HEK293T (cell line): ENCODE measurements around the gene PYHIN1.

ENCODE experiments used
- CTCF ChIA-PET: fragments of 350-600 bp; formaldehyde crosslinking; extraction: SDS; loops from one replicate; lab custom pipeline; 2021; ENCODE audit warnings: antibody characterized with exemption, inconsistent platforms; lab: Yijun Ruan, JAX
- POLR2A ChIA-PET: fragments of 350-600 bp; formaldehyde crosslinking; extraction: SDS; loops from one replicate; lab custom pipeline; 2020; ENCODE audit warnings: antibody characterized with exemption, inconsistent platforms; lab: Yijun Ruan, JAX
- DNase-seq: peaks from one replicate; pipeline ENCODE4 v3.0.0; 2012; ENCODE audit warnings: mixed read lengths; ENCODE audit errors: extremely low spot score
- ARNT ChIP-seq: fragments of 450-650 bp; IDR thresholded peaks from 2 replicates; pipeline ENCODE4 v1.6.1; 2017; ENCODE audit warnings: mild to moderate bottlenecking
- BHLHE40 ChIP-seq: fragments of 450-650 bp; IDR thresholded peaks from 2 replicates; pipeline ENCODE4 v1.6.1; 2016; ENCODE audit warnings: mild to moderate bottlenecking, moderate library complexity, borderline replicate concordance
- CTBP1 ChIP-seq: fragments of 450-650 bp; IDR thresholded peaks from 2 replicates; pipeline ENCODE4 v1.6.1; 2016; ENCODE audit warnings: borderline replicate concordance
- ELF4 ChIP-seq: fragments of 450-650 bp; IDR thresholded peaks from 2 replicates; pipeline ENCODE4 v1.6.1; 2017; ENCODE audit warnings: antibody characterized with exemption
- FOXA1 ChIP-seq: fragments of 450-650 bp; IDR thresholded peaks from 2 replicates; pipeline ENCODE4 v1.6.1; 2016; ENCODE audit warnings: mild to moderate bottlenecking
- FOXK2 ChIP-seq: fragments of 450-650 bp; IDR thresholded peaks from 2 replicates; pipeline ENCODE4 v1.6.1; 2016; ENCODE audit warnings: mild to moderate bottlenecking
- FOXM1 ChIP-seq: fragments of 450-650 bp; IDR thresholded peaks from 2 replicates; pipeline ENCODE4 v1.6.1; 2017; ENCODE audit warnings: mild to moderate bottlenecking, borderline replicate concordance
- HDGF ChIP-seq: fragments of 450-650 bp; IDR thresholded peaks from 2 replicates; pipeline ENCODE4 v1.6.1; 2017; ENCODE audit warnings: antibody characterized with exemption, borderline replicate concordance
- L3MBTL2 ChIP-seq: fragments of 450-650 bp; conservative IDR thresholded peaks from 2 replicates; pipeline ENCODE4 v1.6.1; 2016; ENCODE audit warnings: mild to moderate bottlenecking
- LEF1 ChIP-seq: fragments of 450-650 bp; IDR thresholded peaks from 2 replicates; pipeline ENCODE4 v1.6.1; 2017; ENCODE audit warnings: mild to moderate bottlenecking, borderline replicate concordance
- NFRKB ChIP-seq: fragments of 450-650 bp; IDR thresholded peaks from 2 replicates; pipeline ENCODE4 v1.6.1; 2016; ENCODE audit warnings: mild to moderate bottlenecking, moderate library complexity
- SP1 ChIP-seq: fragments of 450-650 bp; IDR thresholded peaks from 2 replicates; pipeline ENCODE4 v1.6.1; 2017
- SUZ12 ChIP-seq: fragments of 450-650 bp; IDR thresholded peaks from 2 replicates; pipeline ENCODE4 v1.6.1; 2016; ENCODE audit warnings: mild to moderate bottlenecking
- TARDBP ChIP-seq: fragments of 450-650 bp; IDR thresholded peaks from 2 replicates; pipeline ENCODE4 v1.6.1; 2016
- ZNF384 ChIP-seq: fragments of 450-650 bp; IDR thresholded peaks from 2 replicates; pipeline ENCODE4 v1.6.1; 2016
- TF ChIP-seq, protein P1 (sequence below): fragments of 450-650 bp; IDR thresholded peaks from 2 replicates; pipeline ENCODE4 v1.6.1; 2016

The PYHIN1 gene

DNA sequence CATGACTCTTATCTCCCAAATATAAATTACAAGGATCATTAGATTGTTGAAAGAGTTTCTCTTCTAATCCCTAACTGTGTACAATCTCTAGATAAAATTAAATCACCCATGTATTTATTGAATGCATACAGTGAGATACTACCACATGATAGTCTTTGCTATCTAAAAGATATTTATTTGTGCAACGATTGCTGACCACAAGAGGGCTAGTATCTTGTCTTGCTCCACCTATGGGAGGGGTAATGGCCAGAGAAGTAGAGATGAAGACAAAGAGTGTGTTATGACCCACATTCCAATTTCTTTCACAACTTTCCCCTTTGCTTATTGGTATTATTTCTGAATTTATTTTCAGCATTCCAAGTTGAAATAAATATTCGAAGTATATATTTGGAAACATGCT is 13.7 kb downstream of the PYHIN1 start:
- CTCF ChIA-PET: no interaction called here
- no peak for DNase-seq

DNA sequence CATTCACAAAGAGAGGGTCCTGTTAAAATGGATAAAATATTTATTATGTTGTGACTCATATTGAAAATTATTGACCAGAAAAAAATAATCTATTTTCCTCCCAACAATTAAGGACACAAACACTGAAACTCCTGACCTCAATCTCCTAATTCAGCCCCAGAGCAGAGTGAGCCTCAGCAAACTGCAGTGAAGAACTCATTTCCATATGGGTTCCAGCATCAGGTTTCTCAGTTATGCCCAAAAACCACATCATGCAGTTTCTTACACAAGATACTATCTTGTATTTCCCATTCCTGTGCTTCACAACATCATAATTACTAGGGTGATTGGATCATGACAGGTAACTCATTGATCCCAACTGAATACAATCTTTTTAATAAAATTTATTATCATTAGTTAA is 15.4 kb downstream of the PYHIN1 start:
- TF ChIP-seq NFRKB (no peak), HDGF (no peak), CTBP1 (no peak), SP1 (no peak), ELF4 (no peak), LEF1 (no peak), FOXM1 (no peak)
- TF ChIP-seq, protein P1, sequence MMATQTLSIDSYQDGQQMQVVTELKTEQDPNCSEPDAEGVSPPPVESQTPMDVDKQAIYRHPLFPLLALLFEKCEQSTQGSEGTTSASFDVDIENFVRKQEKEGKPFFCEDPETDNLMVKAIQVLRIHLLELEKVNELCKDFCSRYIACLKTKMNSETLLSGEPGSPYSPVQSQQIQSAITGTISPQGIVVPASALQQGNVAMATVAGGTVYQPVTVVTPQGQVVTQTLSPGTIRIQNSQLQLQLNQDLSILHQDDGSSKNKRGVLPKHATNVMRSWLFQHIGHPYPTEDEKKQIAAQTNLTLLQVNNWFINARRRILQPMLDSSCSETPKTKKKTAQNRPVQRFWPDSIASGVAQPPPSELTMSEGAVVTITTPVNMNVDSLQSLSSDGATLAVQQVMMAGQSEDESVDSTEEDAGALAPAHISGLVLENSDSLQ: no peak
- CTCF ChIA-PET: no interaction called here
- no peak for DNase-seq
- POLR2A ChIA-PET: no interaction called here

More for the DNA sequence above, 13.7 kb downstream of the PYHIN1 start:
- TF ChIP-seq, protein P1: no peak
- TF ChIP-seq LEF1 (no peak), FOXK2 (no peak), CTBP1 (no peak), HDGF (no peak)
- POLR2A ChIA-PET: no interaction called here

DNA sequence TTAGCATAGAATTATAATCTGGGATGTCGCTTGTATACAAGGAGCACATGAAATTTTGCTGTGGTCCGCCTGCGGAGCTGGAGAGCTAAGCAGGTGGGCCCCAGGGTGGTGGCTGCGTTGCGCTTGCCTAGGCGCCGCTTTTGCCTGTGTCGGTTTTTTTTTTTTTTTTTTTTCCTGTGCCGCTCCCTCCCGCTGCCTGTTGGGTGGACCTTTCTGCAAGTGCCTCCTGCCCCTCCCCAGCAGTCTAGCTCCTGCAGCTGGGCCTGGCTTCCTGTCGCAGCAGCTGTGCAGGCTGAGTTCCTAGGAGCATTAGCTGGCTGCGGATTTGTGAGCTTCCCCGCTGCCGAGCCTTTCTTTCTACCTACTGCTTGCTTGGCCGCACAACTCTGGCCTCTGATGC is 20.6 kb downstream of the PYHIN1 start:
- TF ChIP-seq LEF1: no peak
- TF ChIP-seq, protein P1: no peak
- no peak for TF ChIP-seq TARDBP
- TF ChIP-seq L3MBTL2: no peak
- TF ChIP-seq FOXM1: no peak
- no peak for TF ChIP-seq NFRKB
- TF ChIP-seq ELF4: no peak
- TF ChIP-seq ZNF384: no peak
- ChIA-PET POLR2A (no interaction called here), CTCF (no interaction called here)
- no peak for DNase-seq

DNA sequence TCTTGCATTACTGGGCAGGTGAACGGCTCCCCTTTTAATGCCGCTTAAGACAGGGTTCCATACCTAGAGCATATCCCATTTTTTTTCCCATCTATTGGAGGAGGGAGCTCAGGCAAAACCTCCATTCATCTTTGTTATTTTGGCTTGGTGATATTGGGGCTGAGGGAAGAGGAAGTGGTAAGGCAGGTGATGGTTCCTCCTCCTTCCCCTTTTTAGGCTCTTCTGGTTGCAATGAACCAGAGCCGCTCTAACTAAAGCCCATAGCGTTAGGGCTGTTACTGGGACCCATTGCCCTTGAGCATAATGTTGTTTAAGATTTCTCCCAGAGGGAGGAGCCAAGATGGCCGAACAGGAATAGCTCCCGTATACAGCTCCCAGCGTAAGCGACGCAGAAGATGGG is 21.1 kb downstream of the PYHIN1 start:
- ChIA-PET CTCF (no interaction called here), POLR2A (no interaction called here)
- DNase-seq: no peak
- TF ChIP-seq NFRKB (no peak), HDGF (no peak), FOXA1 (no peak), LEF1 (no peak), SP1 (no peak), ELF4 (no peak), L3MBTL2 (no peak), ARNT (no peak), FOXK2 (no peak), BHLHE40 (no peak), CTBP1 (no peak), TARDBP (no peak), ZNF384 (no peak), FOXM1 (no peak), SUZ12 (no peak)
- TF ChIP-seq, protein P1: no peak

DNA sequence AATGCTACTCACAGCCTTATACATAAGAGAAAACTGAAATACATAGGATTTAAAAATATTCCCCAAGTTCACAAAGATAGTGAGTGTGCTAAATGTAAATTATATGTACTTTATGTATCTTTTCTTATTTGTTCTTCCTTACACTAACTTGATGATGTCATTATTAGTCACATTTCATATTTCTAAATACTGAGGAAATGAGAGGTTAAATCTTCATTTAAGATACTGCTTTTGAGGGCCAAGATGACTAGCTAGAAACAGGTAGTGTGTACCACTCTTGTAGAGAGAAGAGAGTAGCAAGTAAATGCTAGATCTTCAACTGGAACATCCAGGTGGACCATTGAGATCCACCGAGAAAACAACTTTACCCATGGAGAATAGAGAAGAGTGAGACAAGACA is 29.8 kb downstream of the PYHIN1 start:
- no peak for TF ChIP-seq FOXA1
- CTCF ChIA-PET: no interaction called here
- DNase-seq: no peak
- POLR2A ChIA-PET: no interaction called here

DNA sequence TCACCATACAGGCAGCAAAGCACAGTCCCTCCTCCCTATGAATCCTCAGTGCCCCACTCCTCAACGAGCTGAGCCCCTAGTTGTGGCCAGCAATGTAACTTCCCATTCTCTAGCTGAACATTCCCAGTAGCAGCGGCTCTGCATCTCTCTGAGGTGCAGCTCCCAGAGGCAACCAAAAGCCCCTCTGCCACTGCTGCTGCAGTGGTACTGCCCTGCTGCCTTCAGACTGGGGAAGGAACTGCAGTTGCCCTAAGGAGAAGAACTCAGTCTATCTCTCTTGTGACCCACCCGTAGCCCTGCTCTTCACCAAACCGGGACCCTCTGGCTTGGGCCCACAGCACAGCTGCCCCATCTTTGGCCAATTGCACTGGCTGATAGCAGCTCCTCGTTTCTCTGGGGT is 31.6 kb downstream of the PYHIN1 start:
- no peak for DNase-seq
- CTCF ChIA-PET: no interaction called here
- POLR2A ChIA-PET: no interaction called here
- no peak for TF ChIP-seq NFRKB
- no peak for TF ChIP-seq HDGF
- TF ChIP-seq ZNF384: no peak
- no peak for TF ChIP-seq BHLHE40
- TF ChIP-seq FOXM1: no peak
- TF ChIP-seq LEF1: no peak
- TF ChIP-seq FOXK2: no peak
- TF ChIP-seq L3MBTL2: no peak
- no peak for TF ChIP-seq TARDBP
- TF ChIP-seq, protein P1: no peak
- no peak for TF ChIP-seq ELF4
- TF ChIP-seq CTBP1: no peak
